Measurements from ENCODE around the gene BCAM.
"Not testable (repeated sequence)": the region's sequence is repeated elsewhere in the genome, so short reads cannot be mapped to it uniquely, and the experiment has no call there.

Gene BCAM

GRCh38 chr19:44808463-44809371 lies at the start of gene BCAM:
BCAM (plus strand) TSS chr19:44809103; CDS start chr19:44809125, 22 bp downstream.
- no peak for DNase-seq

GRCh38 chr19:44762038-44762437 lies 46.9 kb upstream of the BCAM start:
- no peak for DNase-seq

GRCh38 chr19:44765033-44765948 lies 43.6 kb upstream of the BCAM start:
- DNase-seq: peak; percentile 72

- no peak for DNase-seq
These were observed 43.0 kb upstream of the BCAM start for GRCh38 chr19:44765949-44766335.

GRCh38 chr19:44767295-44768180 lies 41.4 kb upstream of the BCAM start:
- DNase-seq: peak; percentile 56

GRCh38 chr19:44770550-44771257 lies 38.2 kb upstream of the BCAM start:
- DNase-seq: peak; percentile 98

- not testable (repeated sequence) for DNase-seq
These were observed 36.8 kb upstream of the BCAM start for GRCh38 chr19:44772144-44772543.

GRCh38 chr19:44772959-44773358 lies 35.9 kb upstream of the BCAM start:
- DNase-seq: no peak

- no peak for DNase-seq
These were observed 33.1 kb upstream of the BCAM start for GRCh38 chr19:44775676-44776240.

GRCh38 chr19:44776402-44777096 lies 32.4 kb upstream of the BCAM start:
- DNase-seq: no peak

- no peak for DNase-seq
These were observed 31.1 kb upstream of the BCAM start, which contains the start of gene CBLC for GRCh38 chr19:44777715-44778347. CBLC (plus strand) TSS chr19:44777890; CDS start chr19:44777932, 42 bp downstream.

- no peak for DNase-seq
These were observed 29.8 kb upstream of the BCAM start for GRCh38 chr19:44779150-44779549.

GRCh38 chr19:44781694-44782093 lies 27.2 kb upstream of the BCAM start:
- not testable (repeated sequence) for DNase-seq

- no peak for DNase-seq
These were observed 26.2 kb upstream of the BCAM start for GRCh38 chr19:44782729-44783128.

GRCh38 chr19:44783545-44783944 lies 25.4 kb upstream of the BCAM start:
- DNase-seq: no peak

GRCh38 chr19:44785271-44785670 lies 23.6 kb upstream of the BCAM start:
- no peak for DNase-seq

- DNase-seq: no peak
These were observed 22.9 kb upstream of the BCAM start for GRCh38 chr19:44785993-44786392.

GRCh38 chr19:44788971-44789370 lies 19.9 kb upstream of the BCAM start:
- DNase-seq: no peak

- no peak for DNase-seq
These were observed 18.9 kb upstream of the BCAM start for GRCh38 chr19:44789943-44790483.

GRCh38 chr19:44792281-44792680 lies 16.6 kb upstream of the BCAM start:
- DNase-seq: no peak

All from CD4-positive, alpha-beta T cell treated with Interleukin-15 for 1 hour (primary cell).